ENCODE results near the gene GLT1D1. TPM values are rescaled to one million over a fixed set of nuclear protein-coding genes. Genes with fewer than 3 reads are reported as not detected.

Gene GLT1D1
- total RNA-seq, 1 donor from 2014 or later: 9.5 TPM

GRCh38 chr12:128977441-128977840 is 124.2 kb downstream of the GLT1D1 start:
- Histone ChIP-seq H3K27me3 (no peaks in the 10 kb centered on the region), H3K9me3 (no peaks in the 10 kb centered on the region), H3K27ac (no peak overlapping the region), H3K4me3 (no peak overlapping the region), H3K36me3 (no peaks in the 10 kb centered on the region), H3K4me1 (no peaks in the 10 kb centered on the region)
- no peak for DNase-seq (ENCODE audit: low spot score in 2 of 2)
- intact Hi-C loops (cut with DNase I): no loop called here
- TF ChIP-seq CTCF (IDR thresholded peaks at IDR 0.05): no peak

- Histone ChIP-seq H3K36me3 (no peaks in the 10 kb centered on the region), H3K27me3 (no peaks in the 10 kb centered on the region), H3K9me3 (no peaks in the 10 kb centered on the region), H3K4me3 (no peak overlapping the region), H3K4me1 (no peaks in the 10 kb centered on the region), H3K27ac (no peak overlapping the region)
- DNase-seq (ENCODE audit: low spot score in 2 of 2): no peak
- intact Hi-C loops (cut with DNase I): no loop called here
- no peak for TF ChIP-seq CTCF (IDR thresholded peaks at IDR 0.05)
Observed at GRCh38 chr12:128978067-128978466, 124.8 kb downstream of the GLT1D1 start.

GRCh38 chr12:128980623-128981022 is 127.3 kb downstream of the GLT1D1 start:
- H3K36me3 ChIP-seq: no peaks in the 10 kb centered on the region
- TF ChIP-seq CTCF (IDR thresholded peaks at IDR 0.05): no peak
- intact Hi-C loops (cut with DNase I): no loop called here
- DNase-seq (ENCODE audit: low spot score in 2 of 2): no peak
- no peaks in the 10 kb centered on the region for H3K27me3 ChIP-seq
- no peaks in the 10 kb centered on the region for H3K4me1 ChIP-seq
- H3K27ac ChIP-seq: no peak overlapping the region
- no peaks in the 10 kb centered on the region for H3K9me3 ChIP-seq
- H3K4me3 ChIP-seq: no peak overlapping the region

- no peak for DNase-seq (ENCODE audit: low spot score in 2 of 2)
Observed at GRCh38 chr12:128981971-128982533, 128.8 kb downstream of the GLT1D1 start.

GRCh38 chr12:128982933-128983332 is 129.7 kb downstream of the GLT1D1 start:
- no peak for TF ChIP-seq CTCF (IDR thresholded peaks at IDR 0.05)
- intact Hi-C loops (cut with DNase I): no loop called here
- DNase-seq (ENCODE audit: low spot score in 2 of 2): no peak

More at GRCh38 chr12:128981971-128982533, 128.8 kb downstream of the GLT1D1 start:
- Histone ChIP-seq H3K36me3 (no peaks in the 10 kb centered on the region), H3K27ac (no peak overlapping the region), H3K4me3 (no peak overlapping the region), H3K4me1 (no peaks in the 10 kb centered on the region), H3K9me3 (no peaks in the 10 kb centered on the region), H3K27me3 (no peaks in the 10 kb centered on the region)
- no peak for TF ChIP-seq CTCF (IDR thresholded peaks at IDR 0.05)
- intact Hi-C loops (cut with DNase I): no loop called here

GRCh38 chr12:128983371-128983770 is 130.1 kb downstream of the GLT1D1 start:
- no peaks in the 10 kb centered on the region for H3K36me3 ChIP-seq
- no peaks in the 10 kb centered on the region for H3K27me3 ChIP-seq
- H3K4me3 ChIP-seq: no peak overlapping the region
- intact Hi-C loops (cut with DNase I): no loop called here
- H3K9me3 ChIP-seq: no peaks in the 10 kb centered on the region
- TF ChIP-seq CTCF (IDR thresholded peaks at IDR 0.05): no peak
- H3K27ac ChIP-seq: no peak overlapping the region
- H3K4me1 ChIP-seq: no peaks in the 10 kb centered on the region
- DNase-seq (ENCODE audit: low spot score in 2 of 2): no peak

More at GRCh38 chr12:128982933-128983332, 129.7 kb downstream of the GLT1D1 start:
- Histone ChIP-seq H3K4me1 (no peaks in the 10 kb centered on the region), H3K36me3 (no peaks in the 10 kb centered on the region), H3K27me3 (no peaks in the 10 kb centered on the region), H3K4me3 (no peak overlapping the region), H3K27ac (no peak overlapping the region), H3K9me3 (no peaks in the 10 kb centered on the region)
